ENCODE data around the gene NEDD4L.
"Not testable (repeated sequence)": the region's sequence is repeated elsewhere in the genome, so short reads cannot be mapped to it uniquely, and the experiment has no call there.

Gene NEDD4L

DNA sequence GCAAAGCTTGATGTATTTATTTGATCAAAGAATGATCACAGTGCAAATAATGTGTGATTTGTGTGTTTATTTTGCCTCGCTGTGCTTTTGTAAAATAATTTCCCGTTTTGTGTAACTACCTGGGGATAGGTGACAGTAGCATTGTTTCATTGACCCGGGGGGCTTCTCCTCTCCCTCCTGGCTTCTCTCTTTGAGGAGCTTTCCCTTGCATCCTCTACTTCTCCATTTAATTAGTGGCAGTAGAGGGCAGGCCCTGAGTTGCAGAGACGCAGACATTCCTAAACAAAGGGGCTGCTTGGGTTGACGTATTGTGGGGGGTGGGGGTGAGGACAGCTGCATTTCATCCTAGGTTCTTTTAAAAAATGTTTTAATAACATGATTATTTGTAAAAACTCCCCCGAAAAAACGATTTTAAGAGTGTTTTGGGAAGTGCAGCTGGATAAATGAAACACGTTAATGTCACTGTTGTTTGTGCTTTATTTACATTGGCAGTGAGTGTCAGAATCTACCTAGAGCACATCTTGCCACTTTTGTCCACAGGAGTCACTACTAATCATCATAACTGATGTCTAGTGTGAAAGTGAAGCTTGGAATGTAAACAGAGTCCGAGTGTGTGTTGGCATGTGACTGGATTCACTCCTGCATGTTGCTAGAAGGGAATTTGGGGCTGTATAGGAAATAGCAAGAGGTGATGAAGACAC is 2.2 kb downstream of the NEDD4L start:
- DNase-seq (ENCODE audit: low read depth) = no peak
- TF ChIP-seq MYC (IDR thresholded peaks at IDR 0.05; ENCODE audit: low read depth, low read length) (no peak), POLR2A (IDR thresholded peaks at IDR 0.05; ENCODE audit: extremely low read depth, insufficient read length) (no peak)
- TF ChIP-seq, protein P1, sequence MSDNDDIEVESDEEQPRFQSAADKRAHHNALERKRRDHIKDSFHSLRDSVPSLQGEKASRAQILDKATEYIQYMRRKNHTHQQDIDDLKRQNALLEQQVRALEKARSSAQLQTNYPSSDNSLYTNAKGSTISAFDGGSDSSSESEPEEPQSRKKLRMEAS (IDR thresholded peaks at IDR 0.05; ENCODE audit: low read depth, low read length) = no peak
- TF ChIP-seq, protein P2, sequence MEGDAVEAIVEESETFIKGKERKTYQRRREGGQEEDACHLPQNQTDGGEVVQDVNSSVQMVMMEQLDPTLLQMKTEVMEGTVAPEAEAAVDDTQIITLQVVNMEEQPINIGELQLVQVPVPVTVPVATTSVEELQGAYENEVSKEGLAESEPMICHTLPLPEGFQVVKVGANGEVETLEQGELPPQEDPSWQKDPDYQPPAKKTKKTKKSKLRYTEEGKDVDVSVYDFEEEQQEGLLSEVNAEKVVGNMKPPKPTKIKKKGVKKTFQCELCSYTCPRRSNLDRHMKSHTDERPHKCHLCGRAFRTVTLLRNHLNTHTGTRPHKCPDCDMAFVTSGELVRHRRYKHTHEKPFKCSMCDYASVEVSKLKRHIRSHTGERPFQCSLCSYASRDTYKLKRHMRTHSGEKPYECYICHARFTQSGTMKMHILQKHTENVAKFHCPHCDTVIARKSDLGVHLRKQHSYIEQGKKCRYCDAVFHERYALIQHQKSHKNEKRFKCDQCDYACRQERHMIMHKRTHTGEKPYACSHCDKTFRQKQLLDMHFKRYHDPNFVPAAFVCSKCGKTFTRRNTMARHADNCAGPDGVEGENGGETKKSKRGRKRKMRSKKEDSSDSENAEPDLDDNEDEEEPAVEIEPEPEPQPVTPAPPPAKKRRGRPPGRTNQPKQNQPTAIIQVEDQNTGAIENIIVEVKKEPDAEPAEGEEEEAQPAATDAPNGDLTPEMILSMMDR (IDR thresholded peaks at IDR 0.05; ENCODE audit: low read depth, low read length) = no peak
- H3K4me3 ChIP-seq (ENCODE audit: low read depth, low read length) = no peak overlapping the region

DNA sequence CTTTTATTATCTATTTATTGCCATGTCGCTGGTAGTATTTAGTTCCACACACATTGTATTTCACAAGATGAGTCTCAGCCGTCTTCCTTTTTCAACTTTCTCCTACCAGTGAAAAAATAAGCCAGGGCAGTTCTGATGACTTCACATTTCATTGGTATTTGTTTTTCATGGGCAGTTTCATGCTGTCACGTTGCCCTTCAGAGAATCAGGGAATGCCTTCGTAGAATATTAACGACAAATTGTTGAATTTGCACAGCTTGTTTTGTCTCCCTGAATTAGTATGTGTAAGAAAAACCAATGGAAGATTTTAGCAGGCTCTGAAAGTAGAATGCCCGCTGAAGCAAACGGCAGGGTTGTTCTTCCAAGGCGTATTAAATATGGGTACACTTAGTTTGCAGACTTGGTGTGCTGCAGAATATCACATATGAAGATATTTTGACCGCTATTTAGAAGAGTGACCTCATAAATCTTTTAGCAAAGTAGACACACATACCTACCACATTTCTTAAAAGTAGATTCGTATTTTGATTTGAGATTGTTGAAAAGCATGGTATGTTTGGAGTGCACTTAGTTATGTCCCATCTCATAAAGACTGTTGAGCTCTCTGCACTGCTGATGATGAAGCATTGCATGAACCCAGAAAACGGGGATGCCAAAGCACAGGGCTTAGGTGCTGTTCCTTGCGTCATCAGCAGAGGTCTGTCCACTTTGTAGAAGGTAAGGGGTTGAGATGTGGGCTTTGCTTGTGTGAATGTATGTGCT is 2.9 kb downstream of the NEDD4L start:
- no peak overlapping the region for H3K4me3 ChIP-seq (ENCODE audit: low read depth, low read length)
- no peak for DNase-seq (ENCODE audit: low read depth)
- TF ChIP-seq, protein P2 (IDR thresholded peaks at IDR 0.05; ENCODE audit: low read depth, low read length) = no peak
- no peak for TF ChIP-seq MYC (IDR thresholded peaks at IDR 0.05; ENCODE audit: low read depth, low read length)
- TF ChIP-seq, protein P1 (IDR thresholded peaks at IDR 0.05; ENCODE audit: low read depth, low read length) = no peak

GRCh38 chr18:58047556-58047882 is 3.5 kb downstream of the NEDD4L start:
- TF ChIP-seq, protein P1 (IDR thresholded peaks at IDR 0.05; ENCODE audit: low read depth, low read length) = no peak
- TF ChIP-seq POLR2A (IDR thresholded peaks at IDR 0.05; ENCODE audit: extremely low read depth, insufficient read length) = no peak
- TF ChIP-seq, protein P2 (IDR thresholded peaks at IDR 0.05; ENCODE audit: low read depth, low read length) = no peak
- no peak for TF ChIP-seq MYC (IDR thresholded peaks at IDR 0.05; ENCODE audit: low read depth, low read length)
- H3K4me3 ChIP-seq (ENCODE audit: low read depth, low read length) = no peak overlapping the region
- DNase-seq (ENCODE audit: low read depth) = no peak

- TF ChIP-seq POLR2A (IDR thresholded peaks at IDR 0.05; ENCODE audit: extremely low read depth, insufficient read length) (no peak), MYC (IDR thresholded peaks at IDR 0.05; ENCODE audit: low read depth, low read length) (no peak)
- TF ChIP-seq, protein P2 (IDR thresholded peaks at IDR 0.05; ENCODE audit: low read depth, low read length) = no peak
- TF ChIP-seq, protein P1 (IDR thresholded peaks at IDR 0.05; ENCODE audit: low read depth, low read length) = no peak
- H3K4me3 ChIP-seq (ENCODE audit: low read depth, low read length) = no peak overlapping the region
- no peak for DNase-seq (ENCODE audit: low read depth)
These were observed 4.1 kb downstream of the NEDD4L start for GRCh38 chr18:58048081-58048642.

DNA sequence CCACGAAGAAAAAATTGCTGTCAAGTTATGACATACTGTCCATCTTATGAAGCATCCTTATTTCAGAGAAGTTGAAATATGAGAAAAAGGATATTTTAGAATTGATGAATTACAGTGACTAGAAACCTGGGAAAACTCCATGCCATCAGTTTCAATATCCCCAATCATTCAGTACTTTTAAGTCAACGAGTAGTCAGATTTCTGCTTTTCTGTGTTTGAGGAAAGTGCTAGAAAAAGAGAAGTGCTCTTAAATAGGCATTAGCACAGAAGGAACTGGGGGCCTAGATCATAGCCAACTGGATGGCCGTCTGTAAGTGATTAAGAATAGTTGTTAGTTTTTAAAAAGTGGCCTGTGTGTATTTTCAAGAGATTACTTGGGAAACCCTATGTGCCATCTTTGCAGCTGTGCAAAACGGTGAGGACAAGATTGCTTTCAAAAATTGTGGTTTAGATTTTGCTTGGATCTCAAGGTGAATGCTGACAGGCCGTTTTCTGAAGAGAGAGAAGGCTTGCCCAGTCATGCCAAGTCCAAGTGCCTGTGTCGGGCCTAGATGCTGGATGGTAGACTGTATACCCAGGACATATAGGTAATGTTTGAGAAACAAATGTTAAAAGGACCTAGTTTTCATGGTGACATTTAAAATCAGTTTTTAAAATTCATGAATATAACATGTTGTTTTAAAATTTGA is 5.1 kb downstream of the NEDD4L start:
- TF ChIP-seq, protein P1 (IDR thresholded peaks at IDR 0.05; ENCODE audit: low read depth, low read length) = no peak
- TF ChIP-seq POLR2A (IDR thresholded peaks at IDR 0.05; ENCODE audit: extremely low read depth, insufficient read length) = no peak
- no peak for TF ChIP-seq MYC (IDR thresholded peaks at IDR 0.05; ENCODE audit: low read depth, low read length)
- TF ChIP-seq, protein P2 (IDR thresholded peaks at IDR 0.05; ENCODE audit: low read depth, low read length) = no peak
- no peak overlapping the region for H3K4me3 ChIP-seq (ENCODE audit: low read depth, low read length)
- DNase-seq (ENCODE audit: low read depth) = no peak

- not testable (repeated sequence) for DNase-seq (ENCODE audit: low read depth); H3K4me3 ChIP-seq (ENCODE audit: low read depth, low read length)
These were observed 6.9 kb downstream of the NEDD4L start for GRCh38 chr18:58050963-58051362.
